Spleen (tissue), 11 donors: ENCODE results near the gene GLIPR1. TPM values are rescaled to one million over a fixed set of nuclear protein-coding genes. Genes with fewer than 3 reads are reported as not detected.
"Not testable (repeated sequence)": the region's sequence is repeated elsewhere in the genome, so short reads cannot be mapped to it uniquely, and the experiment has no call there.

Source experiments
- DNase-seq: peaks from one replicate; pipeline ENCODE4 v3.0.0-alpha.2; 2020
- H3K27ac ChIP-seq, 8 donors: fragments of 200-600 bp; sonication (generic) in 7 of 8; 1 replicate in 4 of 8; 2 replicates in 4 of 8; pipeline versions ENCODE4 v1.5.0 to v1.8.0; 2016 to 2021; ENCODE audit warnings: inconsistent platforms in 4 of 8, mild to moderate bottlenecking in 4 of 8, moderate library complexity in 1 of 8
- H3K27me3 ChIP-seq, 7 donors: fragments of 200-600 bp; sonication (generic) in 6 of 7; replicated peaks in 1 of 7; 1 replicate in 4 of 7; 2 replicates in 3 of 7; pipeline versions ENCODE4 v1.5.0 to v1.8.0; 2016 to 2021; ENCODE audit warnings: inconsistent platforms in 3 of 7, mild to moderate bottlenecking in 1 of 7
- H3K36me3 ChIP-seq, 6 donors: fragments of 200-600 bp; sonication (generic) in 5 of 6; 1 replicate in 4 of 6; 2 replicates in 2 of 6; pipeline versions ENCODE4 v1.5.0 to v1.8.0; 2016 to 2021; ENCODE audit warnings: inconsistent platforms in 2 of 6
- H3K4me1 ChIP-seq, 6 donors: fragments of 200-600 bp; sonication (generic) in 5 of 6; 1 replicate in 3 of 6; 2 replicates in 3 of 6; pipeline versions ENCODE4 v1.5.0 to v1.8.0; 2016 to 2021; ENCODE audit warnings: inconsistent platforms in 3 of 6
- H3K4me3 ChIP-seq, 8 donors: fragments of 200-600 bp; sonication (generic) in 7 of 8; 1 replicate in 4 of 8; 2 replicates in 4 of 8; pipeline versions ENCODE4 v1.5.0 to v1.8.0; 2016 to 2021; ENCODE audit warnings: inconsistent platforms in 4 of 8, mild to moderate bottlenecking in 4 of 8, moderate library complexity in 2 of 8
- H3K9me3 ChIP-seq, 8 donors: fragments of 200-600 bp; sonication (generic) in 7 of 8; 1 replicate in 4 of 8; 2 replicates in 4 of 8; pipeline versions ENCODE4 v1.5.0 to v1.8.0; 2016 to 2021; ENCODE audit warnings: inconsistent platforms in 4 of 8
- POLR2A ChIP-seq, 3 donors: fragments of 450-650 bp; IDR thresholded peaks; one replicate each; pipeline ENCODE4 v1.5.1; 2017; ENCODE audit warnings: antibody characterized with exemption in 3 of 3, mild to moderate bottlenecking in 1 of 3
- POLR2AphosphoS5 ChIP-seq, 3 donors: sonication (generic); formaldehyde crosslinking; IDR thresholded peaks; one replicate each; pipeline ENCODE4 v1.5.1; 2017; ENCODE audit warnings: antibody characterized with exemption in 3 of 3
- WGBS, 5 donors: extraction: QIAGEN DNeasy Blood & Tissue Kit in 3 of 5; methylation state at CpG; one replicate each; pipeline versions ENCODE4 v1.1.5 to v1.1.7; 2013 to 2018; 5-methylcytosine and 5-hydroxymethylcytosine counted together
- intact Hi-C: fragments of 100-400 bp; cut with DNase I; formaldehyde crosslinking; loops from one replicate; pipeline ENCODE4 v1.15.0; 2023; ENCODE audit warnings: low total_unique reads
- polyA plus RNA-seq, 3 donors: library from polyadenylated mRNA; stranded (reverse); fragments of 200-250 nt; gene quantifications; one replicate each; pipeline ENCODE4 v1.2.1, GENCODE V29; 2013
- total RNA-seq, 7 donors: library from RNA; depleted of rRNA in 3 of 7; stranded (reverse); fragments of >200 nt in 3 of 7; fragmentation: NEBNext Ultra II Directional in 4 of 7; extraction: Animal tissue kit (Norgen Biotek cat#: 25700) in 4 of 7; gene quantifications; one replicate each; pipeline versions ENCODE4 v1.1.0 to v1.2.1, GENCODE V29; 2016 to 2021
- TF ChIP-seq, protein P1 (sequence below), 11 experiments: fragments of 200-600 bp in 7 of 11; fragments of 450-650 bp in 4 of 11; sonication (generic) in 4 of 11; IDR thresholded peaks in 8 of 11; conservative IDR thresholded peaks in 3 of 11; 1 replicate in 7 of 11; 2 replicates in 4 of 11; pipeline versions ENCODE4 v1.4.0 to v1.8.0; 2016 to 2021; ENCODE audit warnings: antibody characterized with exemption in 11 of 11, inconsistent platforms in 4 of 11, mild to moderate bottlenecking in 1 of 11
- donor health status: healthy with polysubstance abuse.
- donor health status: DM: no; HTN: no; CAD: no; lungs with moderate emphysema.
- donor health status: DM: no; HTN: no; CAD: no.
- donor health status: Bipolar disorder and iron deficiency.
- donor health status: healthy.
- donor health status: DM: no; HTN: no; CAD: no.
- donor health status: DM: yes; HTN: yes; CAD: no.

GLIPR1 gene
- total and polyA plus RNA-seq, 10 donors, result 11.7 to 72.6 (median 54.7) TPM

- H3K4me3 ChIP-seq, result no peak overlapping the region
These were observed 26.5 kb downstream of the GLIPR1 start for GRCh38 chr12:75507086-75507485.

GRCh38 chr12:75508159-75508558 lies 27.6 kb downstream of the GLIPR1 start:
- no peak for DNase-seq
- WGBS, 5 donors, result 85 to 91% (median 89%) methylated on average over 2 of the region's 2 CpGs
- intact Hi-C loops, result loop anchor here (5.0 kb wide), 1 partner anchor 116 kb away; the partner anchor contains the start of gene GLIPR1L2
- Histone ChIP-seq H3K27ac (no peak overlapping the region), H3K9me3 (no peaks in the 10 kb centered on the region), H3K27me3 (no peaks in the 10 kb centered on the region), H3K36me3 (peaks cover 0 to 54% (median 38%) of the 10 kb centered on the region in 6 donors), H3K4me1 (peaks cover 16 to 62% (median 35%) of the 10 kb centered on the region in 6 donors), H3K4me3 (no peak overlapping the region)
- TF ChIP-seq, protein P1, sequence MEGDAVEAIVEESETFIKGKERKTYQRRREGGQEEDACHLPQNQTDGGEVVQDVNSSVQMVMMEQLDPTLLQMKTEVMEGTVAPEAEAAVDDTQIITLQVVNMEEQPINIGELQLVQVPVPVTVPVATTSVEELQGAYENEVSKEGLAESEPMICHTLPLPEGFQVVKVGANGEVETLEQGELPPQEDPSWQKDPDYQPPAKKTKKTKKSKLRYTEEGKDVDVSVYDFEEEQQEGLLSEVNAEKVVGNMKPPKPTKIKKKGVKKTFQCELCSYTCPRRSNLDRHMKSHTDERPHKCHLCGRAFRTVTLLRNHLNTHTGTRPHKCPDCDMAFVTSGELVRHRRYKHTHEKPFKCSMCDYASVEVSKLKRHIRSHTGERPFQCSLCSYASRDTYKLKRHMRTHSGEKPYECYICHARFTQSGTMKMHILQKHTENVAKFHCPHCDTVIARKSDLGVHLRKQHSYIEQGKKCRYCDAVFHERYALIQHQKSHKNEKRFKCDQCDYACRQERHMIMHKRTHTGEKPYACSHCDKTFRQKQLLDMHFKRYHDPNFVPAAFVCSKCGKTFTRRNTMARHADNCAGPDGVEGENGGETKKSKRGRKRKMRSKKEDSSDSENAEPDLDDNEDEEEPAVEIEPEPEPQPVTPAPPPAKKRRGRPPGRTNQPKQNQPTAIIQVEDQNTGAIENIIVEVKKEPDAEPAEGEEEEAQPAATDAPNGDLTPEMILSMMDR (IDR thresholded peaks at IDR 0.05 in 8 of 11, conservative IDR thresholded peaks at IDR 0.05 in 3 of 11), result no peak

More at GRCh38 chr12:75507086-75507485, 26.5 kb downstream of the GLIPR1 start:
- TF ChIP-seq, protein P1 (IDR thresholded peaks at IDR 0.05 in 8 of 11, conservative IDR thresholded peaks at IDR 0.05 in 3 of 11), result no peak
- TF ChIP-seq POLR2AphosphoS5 (IDR thresholded peaks at IDR 0.05), result no peak
- TF ChIP-seq POLR2A (IDR thresholded peaks at IDR 0.05), result no peak
- DNase-seq, result no peak
- Histone ChIP-seq H3K27me3 (no peaks in the 10 kb centered on the region), H3K9me3 (no peaks in the 10 kb centered on the region), H3K36me3 (peaks cover 0 to 65% (median 47%) of the 10 kb centered on the region in 6 donors), H3K4me1 (peaks cover 16 to 61% (median 34%) of the 10 kb centered on the region in 6 donors), H3K27ac (no peak overlapping the region)
- WGBS, 5 donors, result 76 to 95% (median 82%) methylated on average over 2 of the region's 2 CpGs
- intact Hi-C loops, result loop anchor here (5.0 kb wide), 1 partner anchor 115 kb away; the partner anchor contains the start of gene GLIPR1L2

GRCh38 chr12:75509621-75510020 lies 29.1 kb downstream of the GLIPR1 start:
- 69 to 87% (median 78%) methylated on average over 4 of the region's 4 CpGs for WGBS, 5 donors
- Histone ChIP-seq H3K9me3 (no peaks in the 10 kb centered on the region), H3K27ac (no peak overlapping the region), H3K4me1 (peaks cover 16 to 62% (median 35%) of the 10 kb centered on the region in 6 donors), H3K27me3 (no peaks in the 10 kb centered on the region), H3K4me3 (peak overlapping the region in 1 of 8 donors; percentile 94), H3K36me3 (peaks cover 0 to 39% (median 26%) of the 10 kb centered on the region in 6 donors)
- intact Hi-C loops, result loop anchor here (5.0 to 10.0 kb wide), 2 partner anchors 117 to 175 kb away; partner anchors contain the start of genes CAPS2, GLIPR1L1 and GLIPR1L2
- TF ChIP-seq POLR2AphosphoS5 (IDR thresholded peaks at IDR 0.05) (no peak), POLR2A (IDR thresholded peaks at IDR 0.05) (no peak)
- TF ChIP-seq, protein P1 (IDR thresholded peaks at IDR 0.05 in 8 of 11, conservative IDR thresholded peaks at IDR 0.05 in 3 of 11), result no peak
- no peak for DNase-seq

GRCh38 chr12:75511116-75512048 lies 30.8 kb downstream of the GLIPR1 start, which contains the start of gene KRR1:
TSS of gene KRR1 (minus strand) at chr12:75511609. CDS start at chr12:75511597, 12 bp downstream.
- peak; percentile 95 for DNase-seq
- Histone ChIP-seq H3K27ac (peak within 1 kb of the TSS; percentile 69 to 89 (median 86)), H3K27me3 (no peaks in the 10 kb centered on the region), H3K4me1 (peaks cover 16 to 54% (median 33%) of the 10 kb centered on the region in 6 donors), H3K36me3 (peaks cover 0 to 22% (median 11%) of the 10 kb centered on the region in 6 donors), H3K4me3 (peak within 1 kb of the TSS; percentile 37 to 94 (median 84)), H3K9me3 (no peaks in the 10 kb centered on the region)
- peak; percentile 30 to 87 (median 81) for TF ChIP-seq POLR2AphosphoS5 (IDR thresholded peaks at IDR 0.05)
- TF ChIP-seq, protein P1 (IDR thresholded peaks at IDR 0.05 in 8 of 11, conservative IDR thresholded peaks at IDR 0.05 in 3 of 11), result peak in 5 of 11 experiments; percentile 21 to 49 (median 38)
- TF ChIP-seq POLR2A (IDR thresholded peaks at IDR 0.05), result peak in 1 of 3 donors; percentile 35
- WGBS, 5 donors, result 5 to 7% (median 6%) methylated on average over 47 of the region's 47 CpGs
- intact Hi-C loops, result loop anchor here (10.0 kb wide), 1 partner anchor 177 kb away; the partner anchor contains the start of genes CAPS2 and GLIPR1L1

DNA sequence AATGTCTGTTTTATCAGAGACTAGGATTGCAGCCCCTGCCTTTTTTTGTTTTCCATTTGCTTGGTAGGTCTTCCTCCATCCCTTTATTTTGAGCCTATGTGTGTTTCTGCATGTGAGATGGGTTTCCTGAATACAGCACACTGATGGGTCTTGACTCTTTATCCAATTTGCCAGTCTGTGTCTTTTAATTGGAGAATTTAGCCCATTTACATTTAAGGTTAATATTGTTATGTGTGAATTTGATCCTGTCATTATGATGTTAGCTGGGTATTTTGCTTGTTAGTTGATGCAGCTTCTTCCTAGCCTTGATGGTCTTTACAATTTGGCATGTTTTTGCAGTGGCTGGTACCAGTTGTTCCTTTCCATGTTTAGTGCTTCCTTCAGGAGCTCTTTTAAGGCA lies 40.7 kb downstream of the GLIPR1 start:
- H3K4me3 ChIP-seq, DNase-seq, H3K27me3 ChIP-seq, H3K9me3 ChIP-seq, H3K4me1 ChIP-seq, H3K36me3 ChIP-seq, H3K27ac ChIP-seq: not testable (repeated sequence)
- intact Hi-C loops, result loop anchor here (10.0 kb wide), 1 partner anchor 824 kb away; the partner anchor contains the start of gene BBS10

DNA sequence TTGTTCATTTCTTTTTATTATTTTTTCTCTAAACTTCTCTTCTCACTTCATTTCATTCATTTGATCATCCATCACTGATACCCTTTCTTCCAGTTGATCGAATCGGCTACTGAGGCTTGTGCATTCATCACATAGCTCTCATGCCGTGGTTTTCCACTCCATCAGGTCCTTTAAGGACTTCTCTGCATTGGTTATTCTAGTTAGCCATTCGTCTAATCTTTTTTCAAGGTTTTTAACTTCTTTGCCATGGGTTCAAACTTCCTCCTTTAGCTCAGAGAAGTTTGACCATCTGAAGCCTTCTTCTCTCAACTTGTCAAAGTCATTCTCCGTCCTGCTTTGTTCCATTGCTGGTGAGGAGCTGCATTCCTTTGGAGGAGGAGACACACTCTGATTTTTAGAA lies 41.6 kb downstream of the GLIPR1 start:
- not testable (repeated sequence) for H3K9me3 ChIP-seq, DNase-seq, H3K4me3 ChIP-seq, H3K27me3 ChIP-seq, H3K36me3 ChIP-seq, H3K4me1 ChIP-seq, H3K27ac ChIP-seq
- intact Hi-C loops, result loop anchor here (10.0 kb wide), 1 partner anchor 823 kb away; the partner anchor contains the start of gene BBS10
- 83 to 96% (median 88%) methylated on average over 5 of the region's 5 CpGs for WGBS, 5 donors
